GM18519 (cell line): Measurements from ENCODE around the gene ZNF516.

ENCODE experiments used
- ATAC-seq: cut with Tn5 transposase; IDR thresholded peaks from one replicate; pipeline ENCODE4 v1.9.1; 2021; ENCODE audit warnings: mild to moderate bottlenecking, moderate library complexity; ENCODE audit not compliant: unreplicated experiment, low FRiP score

ZNF516 gene

GRCh38 chr18:76471593-76471992, 23.4 kb downstream of the ZNF516 start:
- no peak for ATAC-seq

GRCh38 chr18:76468345-76469304, 26.4 kb downstream of the ZNF516 start:
- no peak for ATAC-seq

- ATAC-seq, result no peak
These were observed 27.5 kb downstream of the ZNF516 start for GRCh38 chr18:76467371-76468190.

- no peak for ATAC-seq
These were observed 28.5 kb downstream of the ZNF516 start for GRCh38 chr18:76466410-76466991.

GRCh38 chr18:76465630-76466409, 29.2 kb downstream of the ZNF516 start:
- ATAC-seq, result no peak

- no peak for ATAC-seq
These were observed 30.5 kb downstream of the ZNF516 start for GRCh38 chr18:76464281-76465259.

GRCh38 chr18:76463872-76464271, 31.2 kb downstream of the ZNF516 start:
- ATAC-seq, result no peak

GRCh38 chr18:76463358-76463757, 31.7 kb downstream of the ZNF516 start:
- no peak for ATAC-seq

- ATAC-seq, result no peak
These were observed 32.7 kb downstream of the ZNF516 start for GRCh38 chr18:76462326-76462694.

GRCh38 chr18:76461692-76462325, 33.2 kb downstream of the ZNF516 start:
- ATAC-seq, result no peak

GRCh38 chr18:76461148-76461547, 33.9 kb downstream of the ZNF516 start:
- ATAC-seq, result no peak

- no peak for ATAC-seq
These were observed 34.6 kb downstream of the ZNF516 start for GRCh38 chr18:76460482-76460881.

GRCh38 chr18:76459687-76460350, 35.2 kb downstream of the ZNF516 start:
- no peak for ATAC-seq

GRCh38 chr18:76459312-76459686, 35.7 kb downstream of the ZNF516 start:
- ATAC-seq, result no peak

- no peak for ATAC-seq
These were observed 36.3 kb downstream of the ZNF516 start for GRCh38 chr18:76458522-76459311.

- ATAC-seq, result no peak
These were observed 37.1 kb downstream of the ZNF516 start for GRCh38 chr18:76457957-76458356.

GRCh38 chr18:76457475-76457874, 37.6 kb downstream of the ZNF516 start:
- ATAC-seq, result no peak
